HepG2 (cell line): ENCODE results near the gene BRSK2. TPM values are rescaled to one million over a fixed set of nuclear protein-coding genes. Genes with fewer than 3 reads are reported as not detected.

ENCODE experiments used
- ATAC-seq: fragments of 200-7000 bp; cut with Tn5 transposase; 3 replicates; pipeline ENCODE4 v1.9.1; 2020; ENCODE audit warnings: mild to moderate bottlenecking, moderate library complexity
- BruUV-seq: library from RNA; stranded (reverse); fragments of 400-500 nt; replicated peaks from 2 replicates; lab custom pipeline; 2021; lab: Mats Ljungman, UMichigan
- CTCF ChIA-PET: fragments of 300-600 bp; formaldehyde crosslinking; extraction: SDS; loops from one replicate; lab custom pipeline; 2021; ENCODE audit warnings: low total read pairs, inconsistent platforms, low intra/inter-chr PET ratio; lab: Yijun Ruan, JAX
- POLR2A ChIA-PET: fragments of 350-600 bp; sonication (Branson Sonifier 250); formaldehyde crosslinking; loops from one replicate; lab custom pipeline; 2020; ENCODE audit warnings: antibody characterized with exemption, inconsistent platforms; lab: Yijun Ruan, JAX
- DNase-seq: peaks from one replicate; pipeline ENCODE4 v3.0.0-alpha.2; 2015; ENCODE audit warnings: low spot score
- FAIRE-seq: peaks from 3 replicates; lab custom pipeline; 2011; peaks lifted over from hg19 to GRCh38; lab: Jason Lieb, UNC
- H2AFZ ChIP-seq: one replicate; pipeline ENCODE4 v1.6.1; 2011; ENCODE audit warnings: low read length, inconsistent platforms
- H3K27ac ChIP-seq: fragments of 300-600 bp; 3 replicates; pipeline ENCODE4 v1.8.0; 2011; ENCODE audit warnings: mixed run types, mild to moderate bottlenecking, mixed read lengths, low read length, inconsistent platforms; ENCODE audit not compliant: insufficient read depth; ENCODE audit errors: extremely low read length
- H3K27me3 ChIP-seq, 2 experiments: fragments of 200-600 bp in 1 of 2; 2 replicates in 1 of 2; 3 replicates in 1 of 2; pipeline versions ENCODE4 v1.6.0 to v1.8.0; 2011; ENCODE audit warnings: low read length in 2 of 2, mild to moderate bottlenecking in 2 of 2, moderate library complexity in 2 of 2, inconsistent platforms in 1 of 2; ENCODE audit not compliant: insufficient read depth in 2 of 2, control insufficient read depth in 1 of 2
- H3K36me3 ChIP-seq, 2 experiments: fragments of 200-600 bp in 1 of 2; replicated peaks in 1 of 2; 2 replicates in 1 of 2; 3 replicates in 1 of 2; pipeline versions ENCODE4 v1.5.1 to v1.8.0; 2011; ENCODE audit warnings: low read length in 2 of 2, inconsistent platforms in 1 of 2; ENCODE audit not compliant: insufficient read depth in 2 of 2, control insufficient read depth in 1 of 2
- H3K4me1 ChIP-seq: 2 replicates; pipeline ENCODE4 v1.5.1; 2012; ENCODE audit warnings: low read length, inconsistent platforms; ENCODE audit not compliant: insufficient read depth
- H3K4me2 ChIP-seq: 2 replicates; pipeline ENCODE4 v1.6.0; 2011; ENCODE audit warnings: low read depth, low read length, inconsistent platforms
- H3K4me3 ChIP-seq, 3 experiments: fragments of 200-600 bp in 1 of 3; sonication (generic), shearing (Covaris generic) in 1 of 3; replicated peaks in 1 of 3; 2 replicates each; pipeline ENCODE4 v1.5.1; 2011 to 2016; ENCODE audit warnings: low read length in 3 of 3, inconsistent platforms in 2 of 3, low read depth in 2 of 3, mild to moderate bottlenecking in 2 of 3, control low read depth in 1 of 3, mixed read lengths in 1 of 3; ENCODE audit not compliant: insufficient read depth in 1 of 3
- H3K79me2 ChIP-seq: one replicate; pipeline ENCODE4 v1.6.1; 2011; ENCODE audit warnings: low read length, inconsistent platforms; ENCODE audit not compliant: insufficient read depth
- H3K9ac ChIP-seq: 2 replicates; pipeline ENCODE4 v1.6.0; 2011; ENCODE audit warnings: mild to moderate bottlenecking, low read depth, low read length, inconsistent platforms; ENCODE audit not compliant: insufficient read depth
- H3K9me3 ChIP-seq: 2 replicates; pipeline ENCODE4 v1.5.1; 2012; ENCODE audit warnings: mild to moderate bottlenecking, low read length
- H4K20me1 ChIP-seq: 2 replicates; pipeline ENCODE4 v1.6.0; 2011; ENCODE audit warnings: inconsistent platforms, mild to moderate bottlenecking, low read length, moderate library complexity; ENCODE audit not compliant: insufficient read depth
- ATM ChIP-seq: fragments of 450-650 bp; IDR thresholded peaks from 2 replicates; pipeline ENCODE4 v1.7.1; 2017; ENCODE audit warnings: mild to moderate bottlenecking, borderline replicate concordance
- NFIC ChIP-seq: IDR thresholded peaks from 2 replicates; pipeline ENCODE4 v1.6.1; 2012; ENCODE audit warnings: mild to moderate bottlenecking, low read length, inconsistent platforms
- NR2F6 ChIP-seq, 2 experiments: IDR thresholded peaks; 2 replicates each; pipeline ENCODE4 v1.6.1; 2016; ENCODE audit warnings: antibody characterized with exemption in 1 of 2, mild to moderate bottlenecking in 1 of 2
- PAX8 ChIP-seq: sonication (generic); formaldehyde crosslinking; IDR thresholded peaks from 2 replicates; pipeline ENCODE4 v1.8.0; 2022; ENCODE audit warnings: mild to moderate bottlenecking, missing genetic modification reagents, borderline replicate concordance
- PCBP2 ChIP-seq: fragments of 200-400 bp; formaldehyde crosslinking; optimal IDR thresholded peaks from 2 replicates; pipeline ENCODE3; 2018; ENCODE audit warnings: low read length, low read depth; ENCODE audit not compliant: poor library complexity, severe bottlenecking
- ZNF484 ChIP-seq: sonication (generic); formaldehyde crosslinking; IDR thresholded peaks from 2 replicates; pipeline ENCODE4 v1.5.1; 2020; ENCODE audit warnings: mild to moderate bottlenecking, low read depth, missing genetic modification reagents, borderline replicate concordance
- ZSCAN21 ChIP-seq: sonication (generic); formaldehyde crosslinking; IDR thresholded peaks from 2 replicates; pipeline ENCODE4 v1.8.0; 2022; ENCODE audit warnings: mild to moderate bottlenecking, missing genetic modification reagents, moderate library complexity, borderline replicate concordance
- WGBS: methylation state at CpG from one replicate; pipeline ENCODE4 v1.1.6; 2017; ENCODE audit warnings: low lambda C conversion rate; 5-methylcytosine and 5-hydroxymethylcytosine counted together
- in situ Hi-C: cut with HindIII; loops from 2 replicates; pipeline ENCODE4 v1.10.0; 2017; ENCODE audit warnings: low pct_unique_long_range_greater_than_20kb; ENCODE audit not compliant: extremely low pct_ligation_motif_present
- intact Hi-C: fragments of 100-400 bp; cut with micrococcal nuclease; formaldehyde crosslinking; loops from one replicate; pipeline ENCODE4 v1.10.0; 2022; ENCODE audit not compliant: unreplicated experiment
- polyA plus RNA-seq, 8 experiments: library from polyadenylated mRNA; depleted of rRNA in 3 of 8; stranded (reverse) in 7 of 8; unstranded in 1 of 8; fragments of >200 nt; fragmentation: Illumina TruSeq in 4 of 8; extraction: Trizol in 4 of 8; gene quantifications; 2 replicates each; pipeline versions ENCODE4 v1.2.1 to v1.2.3, GENCODE V29; 2011 to 2016; ENCODE audit warnings: low read depth in 4 of 8, missing spikeins in 1 of 8, mixed read lengths in 1 of 8; ENCODE audit not compliant: insufficient read depth in 1 of 8
- total RNA-seq, 5 experiments: library from RNA; depleted of rRNA; stranded (reverse); fragments of >200 nt; fragmentation: Illumina TruSeq; extraction: Trizol; gene quantifications; 2 replicates each; pipeline ENCODE4 v1.2.3, GENCODE V29; 2016; ENCODE audit warnings: low read depth in 1 of 5

BRSK2 gene
- total and polyA plus RNA-seq, 2 of the 13 experiments (the other 11 are each of a cell fraction or from before 2014, with no cell fraction given): 0.74 to 1.1 TPM

DNA sequence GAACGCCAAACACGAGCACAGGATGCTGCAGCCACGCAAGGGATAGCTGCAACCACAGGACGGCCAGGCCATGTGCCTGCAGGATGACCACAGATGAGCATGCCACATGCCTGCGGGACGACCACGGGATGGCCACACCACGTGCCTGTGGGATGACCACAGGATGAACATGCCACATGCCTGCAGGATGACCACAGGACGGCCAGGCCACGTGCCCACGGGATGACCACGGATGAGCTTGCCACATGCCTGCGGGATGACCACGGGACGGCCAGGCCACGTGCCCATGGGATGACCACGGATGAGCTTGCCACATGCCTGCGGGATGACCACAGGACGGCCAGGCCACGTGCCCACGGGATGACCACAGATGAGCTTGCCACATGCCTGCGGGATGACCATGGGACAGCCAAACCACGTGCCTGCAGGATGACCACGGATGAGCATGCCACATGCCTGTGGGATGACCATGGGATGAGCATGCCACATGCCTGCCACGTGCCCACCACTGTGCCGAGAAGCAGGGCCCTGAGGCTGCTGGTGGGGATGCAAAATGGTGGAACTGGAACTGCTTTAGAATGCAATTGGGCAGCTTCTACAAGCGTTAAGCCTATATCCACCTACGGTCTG is 109.6 kb downstream of the BRSK2 start (continued):
- TF ChIP-seq ZNF484 (CRISPR knock-in tag) (no peak), ZSCAN21 (no peak)

DNA sequence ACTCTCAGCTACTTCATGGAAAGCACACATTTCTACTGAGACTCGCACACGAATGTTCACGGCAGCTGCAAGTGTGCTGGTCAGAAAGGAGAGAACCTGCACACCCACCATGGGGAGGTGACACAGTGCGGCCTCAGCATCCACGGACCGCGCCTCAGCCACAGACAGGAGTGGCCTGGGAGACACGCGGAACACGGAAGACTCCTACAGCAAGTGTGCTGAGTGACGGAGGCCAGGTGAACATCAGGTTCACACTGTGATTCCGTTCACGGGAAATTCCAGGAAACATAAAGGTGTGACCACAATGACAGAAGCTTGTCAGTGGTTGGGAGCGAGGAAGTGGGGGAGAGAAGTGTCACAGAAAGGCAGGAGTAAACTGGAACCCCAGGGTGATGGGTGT is 110.2 kb downstream of the BRSK2 start:
- BruUV-seq: no TSS peak
- DNase-seq (no peak), FAIRE-seq (no peak), ATAC-seq (no peak)
- no peak overlapping the region for H3K27ac ChIP-seq
- in situ Hi-C loops: no loop called here
- ChIA-PET CTCF (no interaction called here), POLR2A (no interaction called here)
- WGBS: 96% methylated on average over 14 of the region's 14 CpGs
- no peak overlapping the region for H2AFZ ChIP-seq
- peaks cover 4% of the 10 kb centered on the region for H3K79me2 ChIP-seq
- intact Hi-C loops: no loop called here
- H4K20me1 ChIP-seq: peaks cover 10% of the 10 kb centered on the region; the same call in 1 of the 2 replicates
- no peak overlapping the region for H3K4me3 ChIP-seq
- H3K36me3 ChIP-seq: no peaks in the 10 kb centered on the region; a peak in 1 of 5 replicates
- no peak for TF ChIP-seq ATM
- no peak for TF ChIP-seq NFIC
- TF ChIP-seq PAX8: no peak
- no peak for TF ChIP-seq PCBP2
- TF ChIP-seq NR2F6 (IDR thresholded peaks at IDR 0.05): no peak
- no peak for TF ChIP-seq NR2F6 (CRISPR knock-in tag; IDR thresholded peaks at IDR 0.05)
- no peaks in the 10 kb centered on the region for H3K4me1 ChIP-seq
- H3K4me2 ChIP-seq: no peak overlapping the region
- no peaks in the 10 kb centered on the region for H3K27me3 ChIP-seq
- H3K9me3 ChIP-seq: no peaks in the 10 kb centered on the region
- H3K9ac ChIP-seq: no peak overlapping the region
